HCT116 (cell line): ENCODE measurements around the gene PIP4K2B. TPM values are rescaled to one million over a fixed set of nuclear protein-coding genes. Genes with fewer than 3 reads are reported as not detected.

Experiments used
- ATAC-seq: fragments of 200-7000 bp; cut with Tn5 transposase; 2 replicates; pipeline ENCODE4 v1.9.1; 2020; ENCODE audit warnings: mild to moderate bottlenecking, moderate library complexity
- BruUV-seq: library from RNA; stranded (reverse); fragments of 400-500 nt; replicated peaks from 2 replicates; lab custom pipeline; 2021; lab: Mats Ljungman, UMichigan
- CTCF ChIA-PET: fragments of 300-600 bp; sonication (Branson Sonifier 250); formaldehyde crosslinking; loops from one replicate; lab custom pipeline; 2021; ENCODE audit warnings: antibody characterized with exemption; lab: Charles Lee
- POLR2A ChIA-PET: fragments of 300-600, 350-600 bp; sonication (Branson Sonifier 250); formaldehyde crosslinking; loops from one replicate; lab custom pipeline; 2021; ENCODE audit warnings: antibody characterized with exemption; lab: Charles Lee
- RAD21 ChIA-PET, 2 experiments: fragments of 300-600 bp; sonication (Branson Sonifier 250); formaldehyde crosslinking; loops; one replicate each; lab custom pipeline; 2023; ENCODE audit warnings: low total read pairs in 2 of 2; ENCODE audit not compliant: uncharacterized antibody in 2 of 2, unreplicated experiment in 2 of 2, low non-redundant PET in 1 of 2; lab: Charles Lee
- DNase-seq: peaks from one replicate; pipeline ENCODE4 v3.0.0-alpha.2; 2010; ENCODE audit warnings: low read depth, low spot score
- H2AFZ ChIP-seq: fragments of 200-600 bp; shearing (Covaris generic), sonication (generic); 2 replicates; pipeline ENCODE4 v1.6.1; 2017; ENCODE audit warnings: low read depth, mixed run types, mixed read lengths, antibody characterized with exemption, low read length; ENCODE audit not compliant: poor library complexity, severe bottlenecking
- H3K27ac ChIP-seq: 2 replicates; pipeline ENCODE4 v1.5.1; 2012; ENCODE audit warnings: low read depth, low read length
- H3K27me3 ChIP-seq: fragments of 200-600 bp; sonication (generic); 2 replicates; pipeline ENCODE4 v1.6.1; 2016; ENCODE audit warnings: mixed run types, low read length, mixed read lengths; ENCODE audit not compliant: insufficient read depth
- H3K36me3 ChIP-seq, 2 experiments: fragments of 200-500 bp in 1 of 2; fragments of 200-600 bp in 1 of 2; sonication (Bioruptor generic) in 1 of 2; sonication (generic) in 1 of 2; 2 replicates each; pipeline versions ENCODE4 v1.5.1 to v1.6.1; 2014 to 2016; ENCODE audit warnings: low read length in 2 of 2, inconsistent platforms in 1 of 2, mixed read lengths in 1 of 2, mixed run types in 1 of 2; ENCODE audit not compliant: insufficient read depth in 2 of 2, control insufficient read depth in 1 of 2
- H3K4me1 ChIP-seq, 2 experiments: fragments of 200-600 bp in 1 of 2; sonication (generic) in 1 of 2; 2 replicates each; pipeline versions ENCODE4 v1.5.1 to v1.6.1; 2012 to 2017; ENCODE audit warnings: low read length in 2 of 2, inconsistent platforms in 1 of 2, mild to moderate bottlenecking in 1 of 2, mixed read lengths in 1 of 2, mixed run types in 1 of 2, moderate library complexity in 1 of 2; ENCODE audit not compliant: insufficient read depth in 2 of 2, control insufficient read depth in 1 of 2
- H3K4me2 ChIP-seq: fragments of 200-600 bp; sonication (generic); 2 replicates; pipeline ENCODE4 v1.6.1; 2017; ENCODE audit warnings: mixed run types, low read length, mixed read lengths
- H3K4me3 ChIP-seq, 2 experiments: fragments of 200-600 bp in 1 of 2; sonication (generic) in 1 of 2; replicated peaks in 1 of 2; 2 replicates each; pipeline ENCODE4 v1.5.1; 2011 to 2016; ENCODE audit warnings: low read length in 2 of 2, control low read depth in 1 of 2, low read depth in 1 of 2, mild to moderate bottlenecking in 1 of 2, mixed read lengths in 1 of 2, mixed run types in 1 of 2
- H3K79me2 ChIP-seq: fragments of 200-600 bp; sonication (generic); 2 replicates; pipeline ENCODE4 v1.6.1; 2017; ENCODE audit warnings: mild to moderate bottlenecking, mixed run types, low read length, moderate library complexity, mixed read lengths; ENCODE audit not compliant: insufficient read depth
- H3K9ac ChIP-seq: fragments of 200-600 bp; sonication (generic); 2 replicates; pipeline ENCODE4 v1.6.1; 2016; ENCODE audit warnings: low read length, mixed read lengths
- H3K9me2 ChIP-seq: fragments of 200-600 bp; sonication (generic), shearing (Covaris generic); 2 replicates; pipeline ENCODE4 v1.6.1; 2017; ENCODE audit warnings: mixed run types, mild to moderate bottlenecking, moderate library complexity; ENCODE audit not compliant: insufficient read depth
- H3K9me3 ChIP-seq, 2 experiments: fragments of 200-500 bp in 1 of 2; fragments of 200-600 bp in 1 of 2; sonication (Bioruptor generic) in 1 of 2; sonication (generic) in 1 of 2; 2 replicates each; pipeline ENCODE4 v1.6.1; 2014 to 2017; ENCODE audit warnings: low read length in 2 of 2, mixed read lengths in 2 of 2, inconsistent platforms in 1 of 2, low read depth in 1 of 2, mild to moderate bottlenecking in 1 of 2, mixed run types in 1 of 2, moderate library complexity in 1 of 2; ENCODE audit not compliant: control insufficient read depth in 1 of 2, insufficient read depth in 1 of 2
- H4K20me1 ChIP-seq: fragments of 200-600 bp; sonication (generic), shearing (Covaris generic); 2 replicates; pipeline ENCODE4 v1.6.1; 2017; ENCODE audit warnings: mixed run types, mild to moderate bottlenecking, moderate library complexity; ENCODE audit not compliant: insufficient read depth
- CEBPB ChIP-seq: IDR thresholded peaks from 2 replicates; pipeline ENCODE4 v1.6.1; 2012; ENCODE audit warnings: low read depth
- FOSL1 ChIP-seq: IDR thresholded peaks from 2 replicates; pipeline ENCODE4 v1.6.1; 2012; ENCODE audit warnings: low read depth
- MAX ChIP-seq: IDR thresholded peaks from 2 replicates; pipeline ENCODE4 v1.6.1; 2012
- POLR2A ChIP-seq: IDR thresholded peaks from 2 replicates; pipeline ENCODE4 v1.7.0; 2011; ENCODE audit warnings: borderline replicate concordance; ENCODE audit not compliant: insufficient read depth, insufficient read length; ENCODE audit errors: extremely low read depth
- SRF ChIP-seq: IDR thresholded peaks from 2 replicates; pipeline ENCODE4 v1.6.1; 2012; ENCODE audit warnings: low read depth
- ZBTB33 ChIP-seq: IDR thresholded peaks from 2 replicates; pipeline ENCODE4 v1.6.1; 2011; ENCODE audit warnings: mild to moderate bottlenecking, low read length, moderate library complexity; ENCODE audit not compliant: insufficient replicate concordance; ENCODE audit errors: extremely low read depth
- ZFX ChIP-seq: fragments of 450-650 bp; IDR thresholded peaks from 2 replicates; pipeline ENCODE4 v1.6.1; 2017
- intact Hi-C: fragments of 100-400 bp; cut with micrococcal nuclease; formaldehyde crosslinking; loops from 2 replicates; pipeline ENCODE4 v1.10.0; 2022
- total RNA-seq: library from RNA; stranded (reverse); gene quantifications from one replicate; pipeline ENCODE4 v1.2.1, GENCODE V29; 2021; ENCODE audit not compliant: unreplicated experiment

PIP4K2B gene
- total RNA-seq, 1 experiment from 2014 or later, result 40.3 TPM

DNA sequence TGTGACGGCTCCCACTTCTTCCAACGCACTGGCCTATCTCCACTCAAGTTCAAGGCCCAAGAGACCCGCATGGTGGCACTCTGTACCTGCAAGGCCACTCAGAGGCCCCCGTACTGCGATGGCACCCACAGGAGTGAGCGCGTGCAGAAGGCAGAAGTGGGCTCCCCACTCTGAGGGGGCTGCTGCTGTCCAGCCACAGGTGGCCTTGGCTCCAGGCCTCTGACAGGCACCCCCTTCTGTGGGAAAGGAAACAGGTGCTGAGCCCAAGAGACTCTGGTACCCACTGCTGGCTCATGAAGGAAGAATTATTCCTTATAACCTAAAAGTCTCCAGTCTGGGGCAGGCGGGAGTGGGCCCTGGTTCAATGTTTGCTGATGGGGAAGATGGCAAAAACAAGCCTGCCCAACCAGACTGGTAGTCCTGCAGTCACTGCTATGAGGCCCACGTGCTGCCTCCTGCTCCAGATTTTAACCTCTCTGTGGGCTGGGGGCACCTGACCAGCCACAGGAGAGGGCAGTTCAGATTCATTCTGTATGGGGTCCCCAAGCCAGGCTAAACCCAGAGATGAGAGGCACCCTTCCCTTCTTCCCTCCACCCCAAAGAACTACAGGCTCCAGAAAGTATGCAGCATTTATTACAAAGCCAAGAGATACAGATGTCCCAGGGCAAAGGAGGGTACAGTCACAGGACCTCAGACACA is 65.9 kb downstream of the PIP4K2B start:
- intact Hi-C loops, result loop anchor here (10.0 kb wide), 1 partner anchor 421 kb away; the partner anchor contains the start of gene PLXDC1
- peaks cover 11 to 36% of the 10 kb centered on the region in 2 experiments; a peak in 3 of 4 replicates for H3K4me1 ChIP-seq

More for the DNA sequence above, 65.9 kb downstream of the PIP4K2B start:
- ChIA-PET CTCF (interaction anchor here (2.5 kb wide), 1 partner anchor 56 kb away, joined by 19 read pairs; no protein-coding TSS in a partner anchor), RAD21 (no interaction called here), POLR2A (no interaction called here)
- H3K79me2 ChIP-seq, result peaks cover 37% of the 10 kb centered on the region
- peak overlapping the region; percentile 47; the same call in 1 of the 2 replicates for H3K27ac ChIP-seq
- ATAC-seq, result no peak
- peaks cover 13 to 37% of the 10 kb centered on the region in 2 experiments for H3K36me3 ChIP-seq
- H4K20me1 ChIP-seq, result no peaks in the 10 kb centered on the region
- no peak overlapping the region for H3K4me2 ChIP-seq
- no peak overlapping the region for H3K4me3 ChIP-seq
- no TSS peak for BruUV-seq
- H3K9me2 ChIP-seq, result no peaks in the 10 kb centered on the region
- no peak overlapping the region for H3K9ac ChIP-seq
- no peaks in the 10 kb centered on the region for H3K9me3 ChIP-seq
- no peaks in the 10 kb centered on the region for H3K27me3 ChIP-seq
- DNase-seq, result no peak
- no peak for TF ChIP-seq CEBPB
- no peak for TF ChIP-seq FOSL1
- TF ChIP-seq ZBTB33, result no peak
- peak; percentile 19 for TF ChIP-seq POLR2A
- no peak for TF ChIP-seq ZFX
- no peak for TF ChIP-seq SRF
- TF ChIP-seq MAX, result no peak
- H2AFZ ChIP-seq, result no peak overlapping the region
